H1 (cell line): ENCODE measurements around the gene SEZ6. TPM values are rescaled to one million over a fixed set of nuclear protein-coding genes. Genes with fewer than 3 reads are reported as not detected.

Source experiments
- ASH2L ChIP-seq: fragments of 200-600, 300-600 bp; sonication (generic); IDR thresholded peaks from one replicate; pipeline ENCODE4 v1.7.1; 2017; ENCODE audit warnings: low read length
- CBX5 ChIP-seq: fragments of 300-800, 300-1000 bp; sonication (generic); IDR thresholded peaks from 2 replicates; pipeline ENCODE4 v1.7.1; 2016; ENCODE audit warnings: antibody characterized with exemption, low read length, low read depth
- CTCF ChIP-seq, 3 experiments: IDR thresholded peaks; 1 replicate in 2 of 3; 2 replicates in 1 of 3; pipeline versions ENCODE4 v1.5.1 to v1.6.1; 2011; ENCODE audit warnings: low read length in 3 of 3, mild to moderate bottlenecking in 3 of 3, inconsistent platforms in 2 of 3, low read depth in 1 of 3, moderate library complexity in 1 of 3; ENCODE audit not compliant: insufficient read depth in 1 of 3; ENCODE audit errors: control extremely low read depth in 1 of 3
- EP300 ChIP-seq, 2 experiments: IDR thresholded peaks; 1 replicate in 1 of 2; 2 replicates in 1 of 2; pipeline ENCODE4 v1.6.1; 2011 to 2012; ENCODE audit warnings: low read depth in 2 of 2, low read length in 2 of 2, mild to moderate bottlenecking in 2 of 2, borderline replicate concordance in 1 of 2, inconsistent platforms in 1 of 2, moderate library complexity in 1 of 2
- FOSL1 ChIP-seq: IDR thresholded peaks from 2 replicates; pipeline ENCODE4 v1.6.1; 2011; ENCODE audit warnings: mild to moderate bottlenecking, low read depth, low read length, moderate library complexity; ENCODE audit not compliant: insufficient read depth
- GTF2F1 ChIP-seq: IDR thresholded peaks from 2 replicates; pipeline ENCODE4 v1.6.1; 2012; ENCODE audit warnings: low read depth, low read length, improper control_type of control experiment, borderline replicate concordance
- KDM5A ChIP-seq: fragments of 200-600 bp; IDR thresholded peaks from 2 replicates; pipeline ENCODE4 v1.7.1; 2012; ENCODE audit warnings: mild to moderate bottlenecking, low read length, inconsistent platforms, mixed read lengths
- MAFK ChIP-seq: IDR thresholded peaks from 2 replicates; pipeline ENCODE4 v1.6.1; 2012; ENCODE audit warnings: low read depth, mild to moderate bottlenecking, improper control_type of control experiment, low read length
- MAX ChIP-seq: IDR thresholded peaks from 2 replicates; pipeline ENCODE4 v1.6.1; 2012; ENCODE audit warnings: inconsistent platforms
- NRF1 ChIP-seq: IDR thresholded peaks from 2 replicates; pipeline ENCODE4 v1.6.1; 2011; ENCODE audit warnings: mild to moderate bottlenecking, low read depth, low read length, improper control_type of control experiment
- RAD21 ChIP-seq, 2 experiments: IDR thresholded peaks in 1 of 2; conservative IDR thresholded peaks in 1 of 2; 2 replicates each; pipeline ENCODE4 v1.6.1; 2011; ENCODE audit warnings: low read depth in 2 of 2, low read length in 2 of 2, improper control_type of control experiment in 1 of 2, inconsistent platforms in 1 of 2, mild to moderate bottlenecking in 1 of 2, moderate library complexity in 1 of 2
- RBBP5 ChIP-seq: IDR thresholded peaks from 2 replicates; pipeline ENCODE4 v1.7.1; 2012; ENCODE audit warnings: low read depth, mild to moderate bottlenecking, inconsistent platforms, low read length, moderate library complexity, borderline replicate concordance
- RNF2 ChIP-seq: fragments of 200-900, 300-1000 bp; sonication (generic); IDR thresholded peaks from 2 replicates; pipeline ENCODE4 v1.7.1; 2016; ENCODE audit warnings: borderline replicate concordance, low read depth, mild to moderate bottlenecking, antibody characterized with exemption, low read length; ENCODE audit not compliant: poor library complexity, severe bottlenecking; ENCODE audit errors: missing control alignments
- SAP30 ChIP-seq: fragments of 300-600 bp; sonication (generic); IDR thresholded peaks from 2 replicates; pipeline ENCODE4 v1.7.1; 2012; ENCODE audit warnings: low read length, moderate library complexity, mild to moderate bottlenecking, inconsistent platforms; ENCODE audit not compliant: insufficient read depth, insufficient replicate concordance
- SIN3A ChIP-seq, 2 experiments: IDR thresholded peaks in 1 of 2; conservative IDR thresholded peaks in 1 of 2; 2 replicates each; pipeline ENCODE4 v1.6.1; 2011 to 2012; ENCODE audit warnings: low read length in 2 of 2, improper control_type of control experiment in 1 of 2, low read depth in 1 of 2, mild to moderate bottlenecking in 1 of 2
- SIX5 ChIP-seq: IDR thresholded peaks from 2 replicates; pipeline ENCODE4 v1.6.1; 2011; ENCODE audit warnings: mild to moderate bottlenecking, low read depth, low read length
- SP2 ChIP-seq: IDR thresholded peaks from 2 replicates; pipeline ENCODE4 v1.6.1; 2012; ENCODE audit warnings: mild to moderate bottlenecking, low read length, inconsistent platforms
- SP4 ChIP-seq: IDR thresholded peaks from 2 replicates; pipeline ENCODE4 v1.6.1; 2012; ENCODE audit warnings: low read length, inconsistent platforms
- SRF ChIP-seq: IDR thresholded peaks from 2 replicates; pipeline ENCODE4 v1.6.1; 2011; ENCODE audit warnings: mild to moderate bottlenecking, low read depth, low read length, moderate library complexity
- TAF7 ChIP-seq: optimal IDR thresholded peaks from 2 replicates; pipeline ENCODE3; 2011; ENCODE audit warnings: low read depth, mild to moderate bottlenecking, inconsistent platforms, low read length, moderate library complexity, borderline replicate concordance
- polyA plus RNA-seq, 7 experiments: library from polyadenylated mRNA; depleted of rRNA in 3 of 7; stranded (reverse) in 5 of 7; unstranded in 2 of 7; fragments of >200 nt in 5 of 7; fragments of 200-250 nt in 2 of 7; gene quantifications; 1 replicate in 5 of 7; 2 replicates in 1 of 7; 4 replicates in 1 of 7; pipeline versions ENCODE4 v1.2.1 to v1.2.3, GENCODE V29; 2011 to 2013; ENCODE audit warnings: missing spikeins in 2 of 7, mixed read lengths in 2 of 7
- total RNA-seq: library from RNA; stranded (reverse); fragmentation: NEBNext Ultra II Directional; extraction: Animal tissue kit (Norgen Biotek cat#: 25700); gene quantifications from 2 replicates; pipeline ENCODE4 v1.2.1, GENCODE V29; 2021

Gene SEZ6
- total and polyA plus RNA-seq, 2 of the 8 experiments (the other 6 are each of a cell fraction or from before 2014, with no cell fraction given): 6.9 to 16.1 TPM

- TF ChIP-seq RBBP5: no peak
- no peak for TF ChIP-seq NRF1
- no peak for TF ChIP-seq SP2
- TF ChIP-seq CBX5: no peak
- no peak for TF ChIP-seq FOSL1
- peak; percentile 68 for TF ChIP-seq TAF7
- TF ChIP-seq SIN3A (conservative IDR thresholded peaks at IDR 0.05 in 1 of 2, IDR thresholded peaks at IDR 0.05 in 1 of 2; ENCODE audit: low read depth in 1 of 2, low read length in 2 of 2): peak; percentile 97 to 98
- peak; percentile 75 for TF ChIP-seq MAX
- peak; percentile 86 for TF ChIP-seq MAFK
- TF ChIP-seq SIX5: no peak
- no peak for TF ChIP-seq SAP30
- peak; percentile 41 for TF ChIP-seq ASH2L
- no peak for TF ChIP-seq CTCF (IDR thresholded peaks at IDR 0.05; ENCODE audit: control extremely low read depth in 1 of 3, insufficient read depth in 1 of 3, low read depth in 1 of 3, low read length in 3 of 3)
- TF ChIP-seq KDM5A: no peak
- TF ChIP-seq SP4: no peak
- peak in 1 of 2 experiments; percentile 87; a peak in 1 of 3 replicates for TF ChIP-seq EP300 (IDR thresholded peaks at IDR 0.05; ENCODE audit: borderline replicate concordance in 1 of 2, low read depth in 2 of 2, low read length in 2 of 2)
- no peak for TF ChIP-seq GTF2F1
- TF ChIP-seq RAD21 (IDR thresholded peaks at IDR 0.05 in 1 of 2, conservative IDR thresholded peaks at IDR 0.05 in 1 of 2; ENCODE audit: low read depth in 2 of 2, low read length in 2 of 2): peak; percentile 15 to 28; a peak in 2 of 4 replicates
- 0 out of 2 replicates have a peak, but pooled peaks have one; percentile 42 for TF ChIP-seq SRF
- TF ChIP-seq RNF2: no peak
Observed at GRCh38 chr17:29005936-29006511, at the start of gene SEZ6 (continued).
